ENCODE results near the gene PAOX.

GRCh38 chr10:133383551-133383950 lies 4.5 kb downstream of the PAOX start:
- TF ChIP-seq, protein P1, sequence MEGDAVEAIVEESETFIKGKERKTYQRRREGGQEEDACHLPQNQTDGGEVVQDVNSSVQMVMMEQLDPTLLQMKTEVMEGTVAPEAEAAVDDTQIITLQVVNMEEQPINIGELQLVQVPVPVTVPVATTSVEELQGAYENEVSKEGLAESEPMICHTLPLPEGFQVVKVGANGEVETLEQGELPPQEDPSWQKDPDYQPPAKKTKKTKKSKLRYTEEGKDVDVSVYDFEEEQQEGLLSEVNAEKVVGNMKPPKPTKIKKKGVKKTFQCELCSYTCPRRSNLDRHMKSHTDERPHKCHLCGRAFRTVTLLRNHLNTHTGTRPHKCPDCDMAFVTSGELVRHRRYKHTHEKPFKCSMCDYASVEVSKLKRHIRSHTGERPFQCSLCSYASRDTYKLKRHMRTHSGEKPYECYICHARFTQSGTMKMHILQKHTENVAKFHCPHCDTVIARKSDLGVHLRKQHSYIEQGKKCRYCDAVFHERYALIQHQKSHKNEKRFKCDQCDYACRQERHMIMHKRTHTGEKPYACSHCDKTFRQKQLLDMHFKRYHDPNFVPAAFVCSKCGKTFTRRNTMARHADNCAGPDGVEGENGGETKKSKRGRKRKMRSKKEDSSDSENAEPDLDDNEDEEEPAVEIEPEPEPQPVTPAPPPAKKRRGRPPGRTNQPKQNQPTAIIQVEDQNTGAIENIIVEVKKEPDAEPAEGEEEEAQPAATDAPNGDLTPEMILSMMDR (IDR thresholded peaks at IDR 0.05), result no peak
- TF ChIP-seq POLR2A (IDR thresholded peaks at IDR 0.05) (no peak), EP300 (IDR thresholded peaks at IDR 0.05) (no peak)
